ENCODE data around the gene RASSF8. TPM values are rescaled to one million over a fixed set of nuclear protein-coding genes. Genes with fewer than 3 reads are reported as not detected.

RASSF8 gene
- total RNA-seq, 4 donors from 2014 or later, result 13.1 to 332 (median 23.5) TPM

- H3K27me3 ChIP-seq, result no peaks in the 10 kb centered on the region
- no peaks in the 10 kb centered on the region for H3K36me3 ChIP-seq
- in situ Hi-C loops (cut with MboI; ENCODE audit: low pct_ligation_motif_present in 1 of 4, low pct_unique_long_range_greater_than_20kb in 1 of 4, low sequenced_read_pairs in 3 of 4), result no loop called here
- H3K9me3 ChIP-seq, result no peaks in the 10 kb centered on the region
- WGBS, 2 donors (ENCODE audit: low coverage in 1 of 2), result 58 to 100% methylated on average over 1 of the region's 1 CpG
- H3K4me1 ChIP-seq, result no peaks in the 10 kb centered on the region
- no peak for DNase-seq
- no peak overlapping the region for H3K4me3 ChIP-seq
- no peak overlapping the region for H3K27ac ChIP-seq
- intact Hi-C loops (cut with DNase I; ENCODE audit: low total_unique reads), result no loop called here
- no peak for TF ChIP-seq EP300 (IDR thresholded peaks at IDR 0.05; ENCODE audit: low read depth)
- no peak for TF ChIP-seq POLR2AphosphoS5 (IDR thresholded peaks at IDR 0.05)
- TF ChIP-seq CTCF (IDR thresholded peaks at IDR 0.05), result no peak
These were observed 17.6 kb upstream of the RASSF8 start for GRCh38 chr12:25940886-25941285.

DNA sequence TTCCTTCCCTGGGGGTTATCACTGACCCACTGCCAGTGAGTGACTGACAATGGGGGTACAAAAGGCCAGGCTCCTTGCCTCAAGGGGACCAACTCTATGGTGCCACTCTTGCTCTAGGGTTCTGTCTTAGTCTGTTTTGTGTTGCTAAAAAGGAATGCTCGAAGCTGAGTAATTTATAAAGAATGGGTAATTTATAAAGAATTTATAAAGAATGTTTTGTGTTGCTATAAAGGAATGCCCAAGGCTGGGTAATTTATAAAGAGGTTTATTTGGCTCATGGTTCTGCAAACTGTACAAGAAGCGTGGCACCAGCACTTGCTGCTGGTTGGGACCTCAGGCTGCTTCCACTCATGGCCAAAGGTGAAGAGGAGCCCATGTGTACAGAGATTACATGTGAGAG, 15.8 kb upstream of the RASSF8 start:
- TF ChIP-seq POLR2AphosphoS5 (IDR thresholded peaks at IDR 0.05), result no peak
- TF ChIP-seq EP300 (IDR thresholded peaks at IDR 0.05; ENCODE audit: low read depth), result no peak
- no peak for TF ChIP-seq POLR2A (IDR thresholded peaks at IDR 0.05)
- TF ChIP-seq CTCF (IDR thresholded peaks at IDR 0.05), result no peak
- Histone ChIP-seq H3K4me1 (no peaks in the 10 kb centered on the region), H3K9me3 (no peaks in the 10 kb centered on the region), H3K4me3 (no peak overlapping the region), H3K27ac (no peak overlapping the region), H3K27me3 (no peaks in the 10 kb centered on the region), H3K36me3 (no peaks in the 10 kb centered on the region)
- no peak for DNase-seq
- 83 to 86% methylated on average over 2 of the region's 2 CpGs for WGBS, 2 donors (ENCODE audit: low coverage in 1 of 2)
- intact Hi-C loops (cut with DNase I; ENCODE audit: low total_unique reads) (no loop called here), in situ Hi-C loops (cut with MboI; ENCODE audit: low pct_ligation_motif_present in 1 of 4, low pct_unique_long_range_greater_than_20kb in 1 of 4, low sequenced_read_pairs in 3 of 4) (no loop called here)

GRCh38 chr12:25943940-25944339, 14.5 kb upstream of the RASSF8 start:
- Histone ChIP-seq H3K27me3 (no peaks in the 10 kb centered on the region), H3K27ac (no peak overlapping the region), H3K4me3 (no peak overlapping the region), H3K4me1 (no peaks in the 10 kb centered on the region), H3K36me3 (no peaks in the 10 kb centered on the region), H3K9me3 (no peaks in the 10 kb centered on the region)
- in situ Hi-C loops (cut with MboI; ENCODE audit: low pct_ligation_motif_present in 1 of 4, low pct_unique_long_range_greater_than_20kb in 1 of 4, low sequenced_read_pairs in 3 of 4) (no loop called here), intact Hi-C loops (cut with DNase I; ENCODE audit: low total_unique reads) (no loop called here)
- no peak for DNase-seq
- TF ChIP-seq POLR2AphosphoS5 (IDR thresholded peaks at IDR 0.05) (no peak), CTCF (IDR thresholded peaks at IDR 0.05) (no peak), EP300 (IDR thresholded peaks at IDR 0.05; ENCODE audit: low read depth) (no peak), POLR2A (IDR thresholded peaks at IDR 0.05) (no peak)

DNA sequence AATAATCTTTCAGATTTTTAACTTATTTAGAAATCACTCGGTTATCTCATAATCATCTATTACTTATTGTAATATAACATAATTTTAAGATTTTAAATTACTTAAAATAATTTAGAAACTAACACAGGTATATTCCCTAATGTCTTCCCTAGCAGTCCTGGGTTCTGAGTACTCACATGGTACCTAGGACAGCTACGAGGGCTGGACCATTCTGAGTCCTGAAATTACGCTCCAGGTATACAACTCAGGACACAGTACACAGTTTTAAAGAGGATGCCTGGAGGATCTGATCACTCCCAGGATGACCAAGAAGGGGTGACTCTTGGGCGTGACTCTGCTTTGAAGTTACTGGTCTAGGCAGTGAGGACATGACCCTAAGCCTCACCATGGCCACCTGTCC, 9.1 kb upstream of the RASSF8 start:
- in situ Hi-C loops (cut with MboI; ENCODE audit: low pct_ligation_motif_present in 1 of 4, low pct_unique_long_range_greater_than_20kb in 1 of 4, low sequenced_read_pairs in 3 of 4), result no loop called here
- H3K4me3 ChIP-seq, result no peak overlapping the region
- H3K27ac ChIP-seq, result no peak overlapping the region
- WGBS, 2 donors (ENCODE audit: low coverage in 1 of 2), result 75 to 91% methylated on average over 4 of the region's 4 CpGs
- H3K27me3 ChIP-seq, result no peaks in the 10 kb centered on the region
- H3K9me3 ChIP-seq, result no peaks in the 10 kb centered on the region
- no peaks in the 10 kb centered on the region for H3K36me3 ChIP-seq
- intact Hi-C loops (cut with DNase I; ENCODE audit: low total_unique reads), result no loop called here
- H3K4me1 ChIP-seq, result no peaks in the 10 kb centered on the region
- TF ChIP-seq POLR2AphosphoS5 (IDR thresholded peaks at IDR 0.05) (no peak), POLR2A (IDR thresholded peaks at IDR 0.05) (no peak), CTCF (IDR thresholded peaks at IDR 0.05) (no peak), EP300 (IDR thresholded peaks at IDR 0.05; ENCODE audit: low read depth) (no peak)
- no peak for DNase-seq
